Activated CD8-positive, alpha-beta T cell treated with anti-CD3 and anti-CD28 coated beads, Interleukin-2, amount 10 ng/mL, durations not matched to agents 7 days and 5 days (primary cell): ENCODE data around the gene SRY. TPM values are rescaled to one million over a fixed set of nuclear protein-coding genes. Genes with fewer than 3 reads are reported as not detected.

Experiments used
- total RNA-seq, 2 experiments: library from RNA; stranded (reverse); gene quantifications; one replicate each; pipeline ENCODE4 v1.2.3, GENCODE V29; 2021

The SRY gene
- total RNA-seq, 2 experiments from 2014 or later = not detected

Other genes with a start within 250 kb of the SRY start
- gene RPS4Y1, start 53.9 kb upstream of the SRY start, total RNA-seq = 100 to 1,000 TPM; 270 to 275 TPM
- 10 to 100 TPM; 12.7 to 14.7 TPM for gene ZFY, start 147.7 kb upstream of the SRY start, total RNA-seq